ENCODE measurements around the gene WDR17.

WDR17 gene

DNA sequence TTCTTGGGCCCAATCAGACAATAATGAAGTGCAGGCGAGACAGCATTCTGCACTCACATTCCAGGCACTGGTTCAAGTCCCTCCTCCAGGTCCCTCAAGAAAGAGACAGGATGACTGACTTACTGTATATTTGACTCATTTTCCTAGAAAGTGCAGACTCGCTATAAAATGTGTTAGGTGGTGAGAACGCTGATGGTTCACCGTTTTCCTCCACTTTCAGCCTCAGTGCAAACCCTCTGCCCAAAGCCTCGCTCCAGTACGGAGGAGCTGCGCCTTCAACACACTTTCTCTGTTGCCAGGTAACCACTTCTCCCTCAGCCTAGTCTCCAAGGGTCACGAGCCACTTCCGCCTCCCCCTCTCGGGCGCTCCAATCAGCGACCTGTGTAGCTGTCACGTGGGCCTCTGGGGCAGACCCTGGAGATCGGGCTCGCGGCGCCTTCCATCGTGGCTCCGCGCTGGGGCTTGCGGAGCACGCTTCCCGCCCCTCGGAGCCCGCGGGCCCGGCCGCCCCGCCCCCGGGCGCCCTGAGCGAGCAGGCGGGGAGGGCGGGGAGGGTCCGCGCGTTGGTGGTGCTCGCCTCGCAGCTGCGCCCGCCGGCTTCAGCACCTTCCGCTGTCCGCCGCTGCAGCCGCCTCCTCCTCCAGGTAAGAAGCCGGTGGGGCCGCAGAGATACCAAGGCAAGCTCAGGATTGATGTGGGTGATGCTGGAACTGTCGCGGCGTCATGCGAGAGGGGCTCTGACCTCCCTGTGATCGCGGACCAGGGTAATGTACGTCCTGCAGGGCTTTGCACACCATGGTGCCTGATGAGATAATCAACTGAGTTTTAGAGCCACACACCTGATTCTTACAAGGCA, at the start of gene WDR17:
TSS of gene WDR17 (plus strand) at position 407 of the 857 bp plus-strand sequence. CDS start 45,740 bp downstream, outside the sequence.
- Histone ChIP-seq H3K27ac (ENCODE audit: low read depth in 2 of 2, low read length in 2 of 2) (no peak within 1 kb of the TSS), H3K9ac (ENCODE audit: low read depth in 1 of 2, low read length in 2 of 2) (no peak within 1 kb of the TSS)

DNA sequence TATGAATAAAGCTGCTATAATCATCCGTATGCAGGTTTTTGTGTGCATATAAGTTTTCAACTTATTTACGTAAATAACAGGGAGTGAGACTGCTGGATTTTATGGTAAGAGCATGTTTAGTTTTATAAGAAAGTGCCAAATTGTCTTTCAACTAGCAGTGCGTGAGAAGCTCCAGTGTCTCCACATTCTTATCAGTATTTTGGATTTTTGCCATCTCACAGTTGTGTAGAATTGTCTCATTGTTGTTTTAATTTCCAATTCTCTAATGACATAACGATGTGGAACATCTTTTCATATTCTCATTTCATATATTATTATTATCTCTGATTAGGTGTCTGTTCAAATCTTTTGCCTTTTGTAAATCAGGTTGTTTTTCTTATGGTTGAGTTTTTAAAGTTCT, 49.0 kb upstream of the WDR17 start:
- Histone ChIP-seq H3K4me1 (ENCODE audit: control insufficient read depth in 2 of 2, insufficient read depth in 2 of 2, low read length in 2 of 2) (no peaks in the 10 kb centered on the region), H3K9me3 (ENCODE audit: control insufficient read depth in 2 of 2, low read length in 2 of 2) (no peaks in the 10 kb centered on the region), H3K4me3 (ENCODE audit: low read length in 2 of 2) (no peak overlapping the region), H3K27me3 (ENCODE audit: control insufficient read depth in 2 of 2, insufficient read depth in 2 of 2, low read length in 2 of 2) (no peaks in the 10 kb centered on the region), H3K36me3 (ENCODE audit: control insufficient read depth in 2 of 2, insufficient read depth in 2 of 2, low read length in 2 of 2) (no peaks in the 10 kb centered on the region), H3K9ac (ENCODE audit: low read depth in 1 of 2, low read length in 2 of 2) (no peak overlapping the region), H3K27ac (ENCODE audit: low read depth in 2 of 2, low read length in 2 of 2) (no peak overlapping the region)

More for the DNA sequence above, at the start of gene WDR17:
- H3K4me3 ChIP-seq (ENCODE audit: low read length in 2 of 2): peak within 1 kb of the TSS; percentile 62 to 78
- no peaks in the 10 kb centered on the region for H3K27me3 ChIP-seq (ENCODE audit: control insufficient read depth in 2 of 2, insufficient read depth in 2 of 2, low read length in 2 of 2)
- H3K4me1 ChIP-seq (ENCODE audit: control insufficient read depth in 2 of 2, insufficient read depth in 2 of 2, low read length in 2 of 2): peaks cover 0 to 4% of the 10 kb centered on the region in 2 donors
- H3K9me3 ChIP-seq (ENCODE audit: control insufficient read depth in 2 of 2, low read length in 2 of 2): no peaks in the 10 kb centered on the region
- H3K36me3 ChIP-seq (ENCODE audit: control insufficient read depth in 2 of 2, insufficient read depth in 2 of 2, low read length in 2 of 2): no peaks in the 10 kb centered on the region

DNA sequence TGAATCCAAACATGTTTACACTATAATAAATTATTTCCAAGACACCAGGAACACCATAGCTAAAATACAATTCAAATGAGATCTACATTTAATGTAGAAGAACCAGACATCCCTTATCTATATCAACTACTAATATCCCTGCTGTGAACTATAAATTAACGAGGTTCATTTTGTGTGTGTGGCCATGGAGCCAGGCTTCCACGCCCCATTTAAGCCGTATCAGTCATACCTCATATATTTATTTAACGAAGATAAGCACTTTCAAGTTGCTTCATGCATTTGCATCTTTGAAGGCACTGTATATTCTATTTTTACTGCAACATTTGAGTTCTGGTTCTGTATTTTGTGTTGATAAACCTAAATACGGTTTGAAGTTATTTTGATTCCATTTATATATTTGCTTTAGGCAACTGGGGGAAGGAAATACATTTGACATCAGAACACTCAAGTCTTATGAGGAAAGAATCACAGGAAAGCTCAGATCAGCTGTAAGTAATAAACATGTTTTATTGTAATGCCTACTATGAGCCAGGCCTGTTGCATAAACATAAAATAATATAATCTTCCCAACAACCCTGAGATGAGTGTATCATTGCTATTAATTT, 45.1 kb upstream of the WDR17 start:
- Histone ChIP-seq H3K36me3 (ENCODE audit: control insufficient read depth in 2 of 2, insufficient read depth in 2 of 2, low read length in 2 of 2) (no peaks in the 10 kb centered on the region), H3K4me3 (ENCODE audit: low read length in 2 of 2) (no peak overlapping the region), H3K27me3 (ENCODE audit: control insufficient read depth in 2 of 2, insufficient read depth in 2 of 2, low read length in 2 of 2) (no peaks in the 10 kb centered on the region), H3K9me3 (ENCODE audit: control insufficient read depth in 2 of 2, low read length in 2 of 2) (no peaks in the 10 kb centered on the region), H3K4me1 (ENCODE audit: control insufficient read depth in 2 of 2, insufficient read depth in 2 of 2, low read length in 2 of 2) (no peaks in the 10 kb centered on the region), H3K9ac (ENCODE audit: low read depth in 1 of 2, low read length in 2 of 2) (no peak overlapping the region), H3K27ac (ENCODE audit: low read depth in 2 of 2, low read length in 2 of 2) (no peak overlapping the region)

- H3K9ac ChIP-seq (ENCODE audit: low read depth in 1 of 2, low read length in 2 of 2): no peak overlapping the region
- H3K27ac ChIP-seq (ENCODE audit: low read depth in 2 of 2, low read length in 2 of 2): no peak overlapping the region
- no peaks in the 10 kb centered on the region for H3K9me3 ChIP-seq (ENCODE audit: control insufficient read depth in 2 of 2, low read length in 2 of 2)
- H3K4me3 ChIP-seq (ENCODE audit: low read length in 2 of 2): no peak overlapping the region
- no peaks in the 10 kb centered on the region for H3K27me3 ChIP-seq (ENCODE audit: control insufficient read depth in 2 of 2, insufficient read depth in 2 of 2, low read length in 2 of 2)
- H3K4me1 ChIP-seq (ENCODE audit: control insufficient read depth in 2 of 2, insufficient read depth in 2 of 2, low read length in 2 of 2): no peaks in the 10 kb centered on the region
- no peaks in the 10 kb centered on the region for H3K36me3 ChIP-seq (ENCODE audit: control insufficient read depth in 2 of 2, insufficient read depth in 2 of 2, low read length in 2 of 2)
Observed at GRCh38 chr4:176030391-176030790, 35.2 kb upstream of the WDR17 start.

- Histone ChIP-seq H3K9me3 (ENCODE audit: control insufficient read depth in 2 of 2, low read length in 2 of 2) (no peaks in the 10 kb centered on the region), H3K36me3 (ENCODE audit: control insufficient read depth in 2 of 2, insufficient read depth in 2 of 2, low read length in 2 of 2) (no peaks in the 10 kb centered on the region), H3K4me1 (ENCODE audit: control insufficient read depth in 2 of 2, insufficient read depth in 2 of 2, low read length in 2 of 2) (no peaks in the 10 kb centered on the region), H3K9ac (ENCODE audit: low read depth in 1 of 2, low read length in 2 of 2) (no peak overlapping the region), H3K27ac (ENCODE audit: low read depth in 2 of 2, low read length in 2 of 2) (no peak overlapping the region), H3K27me3 (ENCODE audit: control insufficient read depth in 2 of 2, insufficient read depth in 2 of 2, low read length in 2 of 2) (no peaks in the 10 kb centered on the region), H3K4me3 (ENCODE audit: low read length in 2 of 2) (no peak overlapping the region)
Observed at GRCh38 chr4:176031922-176032321, 33.7 kb upstream of the WDR17 start.

GRCh38 chr4:176032454-176032853, 33.2 kb upstream of the WDR17 start:
- Histone ChIP-seq H3K36me3 (ENCODE audit: control insufficient read depth in 2 of 2, insufficient read depth in 2 of 2, low read length in 2 of 2) (no peaks in the 10 kb centered on the region), H3K9me3 (ENCODE audit: control insufficient read depth in 2 of 2, low read length in 2 of 2) (no peaks in the 10 kb centered on the region), H3K4me3 (ENCODE audit: low read length in 2 of 2) (no peak overlapping the region), H3K4me1 (ENCODE audit: control insufficient read depth in 2 of 2, insufficient read depth in 2 of 2, low read length in 2 of 2) (no peaks in the 10 kb centered on the region), H3K27ac (ENCODE audit: low read depth in 2 of 2, low read length in 2 of 2) (no peak overlapping the region), H3K9ac (ENCODE audit: low read depth in 1 of 2, low read length in 2 of 2) (no peak overlapping the region), H3K27me3 (ENCODE audit: control insufficient read depth in 2 of 2, insufficient read depth in 2 of 2, low read length in 2 of 2) (no peaks in the 10 kb centered on the region)

DNA sequence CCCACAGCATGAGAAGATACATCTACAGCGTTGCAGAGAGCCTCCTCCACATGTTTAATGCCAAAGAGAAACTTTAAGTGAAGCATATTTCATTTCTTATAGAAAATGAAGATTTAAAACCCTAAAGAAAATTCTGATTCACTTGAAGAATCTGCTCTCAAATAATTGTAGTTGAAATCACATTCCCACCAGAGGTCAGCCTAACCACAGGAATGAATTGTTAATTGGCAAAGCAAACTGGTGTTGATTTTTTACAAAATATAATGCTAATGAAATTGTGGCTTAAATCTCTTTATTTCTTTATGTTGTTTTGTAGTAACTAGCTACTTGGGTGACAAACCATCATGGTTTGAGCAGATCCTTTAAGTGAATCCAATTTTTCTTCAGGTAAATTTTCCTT, 31.1 kb upstream of the WDR17 start:
- Histone ChIP-seq H3K9ac (ENCODE audit: low read depth in 1 of 2, low read length in 2 of 2) (no peak overlapping the region), H3K9me3 (ENCODE audit: control insufficient read depth in 2 of 2, low read length in 2 of 2) (no peaks in the 10 kb centered on the region), H3K36me3 (ENCODE audit: control insufficient read depth in 2 of 2, insufficient read depth in 2 of 2, low read length in 2 of 2) (no peaks in the 10 kb centered on the region), H3K4me1 (ENCODE audit: control insufficient read depth in 2 of 2, insufficient read depth in 2 of 2, low read length in 2 of 2) (no peaks in the 10 kb centered on the region), H3K27ac (ENCODE audit: low read depth in 2 of 2, low read length in 2 of 2) (no peak overlapping the region), H3K4me3 (ENCODE audit: low read length in 2 of 2) (no peak overlapping the region), H3K27me3 (ENCODE audit: control insufficient read depth in 2 of 2, insufficient read depth in 2 of 2, low read length in 2 of 2) (no peaks in the 10 kb centered on the region)

GRCh38 chr4:176034936-176035335, 30.7 kb upstream of the WDR17 start:
- H3K4me3 ChIP-seq (ENCODE audit: low read length in 2 of 2): no peak overlapping the region
- H3K36me3 ChIP-seq (ENCODE audit: control insufficient read depth in 2 of 2, insufficient read depth in 2 of 2, low read length in 2 of 2): no peaks in the 10 kb centered on the region
- no peaks in the 10 kb centered on the region for H3K4me1 ChIP-seq (ENCODE audit: control insufficient read depth in 2 of 2, insufficient read depth in 2 of 2, low read length in 2 of 2)
- no peak overlapping the region for H3K9ac ChIP-seq (ENCODE audit: low read depth in 1 of 2, low read length in 2 of 2)
- no peaks in the 10 kb centered on the region for H3K9me3 ChIP-seq (ENCODE audit: control insufficient read depth in 2 of 2, low read length in 2 of 2)
- H3K27me3 ChIP-seq (ENCODE audit: control insufficient read depth in 2 of 2, insufficient read depth in 2 of 2, low read length in 2 of 2): no peaks in the 10 kb centered on the region
- no peak overlapping the region for H3K27ac ChIP-seq (ENCODE audit: low read depth in 2 of 2, low read length in 2 of 2)

- H3K9me3 ChIP-seq (ENCODE audit: control insufficient read depth in 2 of 2, low read length in 2 of 2): no peaks in the 10 kb centered on the region
- H3K4me1 ChIP-seq (ENCODE audit: control insufficient read depth in 2 of 2, insufficient read depth in 2 of 2, low read length in 2 of 2): no peaks in the 10 kb centered on the region
- H3K36me3 ChIP-seq (ENCODE audit: control insufficient read depth in 2 of 2, insufficient read depth in 2 of 2, low read length in 2 of 2): no peaks in the 10 kb centered on the region
- H3K27me3 ChIP-seq (ENCODE audit: control insufficient read depth in 2 of 2, insufficient read depth in 2 of 2, low read length in 2 of 2): no peaks in the 10 kb centered on the region
- no peak overlapping the region for H3K4me3 ChIP-seq (ENCODE audit: low read length in 2 of 2)
- H3K9ac ChIP-seq (ENCODE audit: low read depth in 1 of 2, low read length in 2 of 2): no peak overlapping the region
- H3K27ac ChIP-seq (ENCODE audit: low read depth in 2 of 2, low read length in 2 of 2): no peak overlapping the region
Observed at GRCh38 chr4:176036585-176037205, 28.9 kb upstream of the WDR17 start.

GRCh38 chr4:176038789-176039188, 26.9 kb upstream of the WDR17 start:
- no peak overlapping the region for H3K4me3 ChIP-seq (ENCODE audit: low read length in 2 of 2)
- H3K9ac ChIP-seq (ENCODE audit: low read depth in 1 of 2, low read length in 2 of 2): no peak overlapping the region
- no peaks in the 10 kb centered on the region for H3K36me3 ChIP-seq (ENCODE audit: control insufficient read depth in 2 of 2, insufficient read depth in 2 of 2, low read length in 2 of 2)
- no peaks in the 10 kb centered on the region for H3K9me3 ChIP-seq (ENCODE audit: control insufficient read depth in 2 of 2, low read length in 2 of 2)
- no peaks in the 10 kb centered on the region for H3K27me3 ChIP-seq (ENCODE audit: control insufficient read depth in 2 of 2, insufficient read depth in 2 of 2, low read length in 2 of 2)
- H3K4me1 ChIP-seq (ENCODE audit: control insufficient read depth in 2 of 2, insufficient read depth in 2 of 2, low read length in 2 of 2): no peaks in the 10 kb centered on the region
- H3K27ac ChIP-seq (ENCODE audit: low read depth in 2 of 2, low read length in 2 of 2): no peak overlapping the region

Data from mucosa of rectum (tissue), 2 donors.